Colonic mucosa (tissue), 4 donors: ENCODE data around the gene SYNE3. TPM values are rescaled to one million over a fixed set of nuclear protein-coding genes. Genes with fewer than 3 reads are reported as not detected.

ENCODE experiments used
- DNase-seq: peaks from one replicate; pipeline ENCODE4 v3.0.0-alpha.2; 2020
- H3K27ac ChIP-seq: fragments of 200-600 bp; one replicate; pipeline ENCODE4 v1.8.0; 2021
- H3K27me3 ChIP-seq: fragments of 200-600 bp; one replicate; pipeline ENCODE4 v1.8.0; 2021
- H3K36me3 ChIP-seq: fragments of 200-600 bp; one replicate; pipeline ENCODE4 v1.8.0; 2021
- H3K4me1 ChIP-seq: fragments of 200-600 bp; one replicate; pipeline ENCODE4 v1.8.0; 2021; ENCODE audit warnings: mild to moderate bottlenecking
- H3K4me3 ChIP-seq: fragments of 200-600 bp; one replicate; pipeline ENCODE4 v1.8.0; 2021
- H3K9ac ChIP-seq, 2 donors: one replicate each; pipeline ENCODE4 v1.7.0; 2013; ENCODE audit warnings: control low read depth in 2 of 2, low read depth in 2 of 2, low read length in 2 of 2
- H3K9me3 ChIP-seq: fragments of 200-600 bp; one replicate; pipeline ENCODE4 v1.8.0; 2021
- intact Hi-C: fragments of 100-400 bp; cut with DNase I; formaldehyde crosslinking; loops from one replicate; pipeline ENCODE4 v1.14.1; 2022
- total RNA-seq, 2 donors: library from RNA; stranded (reverse); fragmentation: NEBNext Ultra II Directional in 1 of 2; extraction: Animal tissue kit (Norgen Biotek cat#: 25700) in 1 of 2; gene quantifications; one replicate each; pipeline ENCODE4 v1.2.1, GENCODE V29; 2021
- TF ChIP-seq, protein P1 (sequence below): fragments of 200-600 bp; IDR thresholded peaks from one replicate; pipeline ENCODE4 v1.8.0; 2022; ENCODE audit warnings: antibody characterized with exemption, mild to moderate bottlenecking
- donor health status: healthy.
- donor health status: DM: no; HTN: no; CAD: no.
- donor health status: DM: no; HTN: no; CAD: no.

Gene SYNE3
- total RNA-seq, 2 donors from 2014 or later = 7.3 to 9.5 TPM

DNA sequence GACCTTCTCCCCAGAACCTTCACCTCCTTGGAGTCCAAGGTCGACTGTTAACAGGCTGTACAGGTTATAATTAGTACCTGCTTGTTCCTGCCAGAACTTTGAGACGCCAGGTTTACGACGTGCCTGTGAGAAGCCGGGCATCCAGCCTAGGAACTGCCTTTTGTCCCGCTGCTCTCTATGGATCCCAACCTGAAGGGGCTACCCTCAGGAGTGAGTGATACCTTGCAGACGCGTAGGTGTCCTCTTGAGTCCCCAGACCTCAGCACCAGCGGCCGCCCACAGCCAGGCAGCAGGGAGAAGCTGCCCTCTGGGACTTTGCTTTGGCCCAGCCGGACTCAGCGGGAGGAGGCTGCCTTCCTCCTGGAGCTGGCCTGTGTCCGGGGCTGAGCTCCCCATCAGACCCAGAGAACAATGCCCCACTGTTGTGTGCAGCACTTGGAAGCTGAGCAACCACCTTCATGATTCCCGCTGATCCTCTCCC lies 16.2 kb downstream of the SYNE3 start:
- no peak overlapping the region for H3K9ac ChIP-seq
- peaks cover 19% of the 10 kb centered on the region for H3K4me1 ChIP-seq
- H3K27me3 ChIP-seq = no peaks in the 10 kb centered on the region
- intact Hi-C loops = no loop called here
- TF ChIP-seq, protein P1, sequence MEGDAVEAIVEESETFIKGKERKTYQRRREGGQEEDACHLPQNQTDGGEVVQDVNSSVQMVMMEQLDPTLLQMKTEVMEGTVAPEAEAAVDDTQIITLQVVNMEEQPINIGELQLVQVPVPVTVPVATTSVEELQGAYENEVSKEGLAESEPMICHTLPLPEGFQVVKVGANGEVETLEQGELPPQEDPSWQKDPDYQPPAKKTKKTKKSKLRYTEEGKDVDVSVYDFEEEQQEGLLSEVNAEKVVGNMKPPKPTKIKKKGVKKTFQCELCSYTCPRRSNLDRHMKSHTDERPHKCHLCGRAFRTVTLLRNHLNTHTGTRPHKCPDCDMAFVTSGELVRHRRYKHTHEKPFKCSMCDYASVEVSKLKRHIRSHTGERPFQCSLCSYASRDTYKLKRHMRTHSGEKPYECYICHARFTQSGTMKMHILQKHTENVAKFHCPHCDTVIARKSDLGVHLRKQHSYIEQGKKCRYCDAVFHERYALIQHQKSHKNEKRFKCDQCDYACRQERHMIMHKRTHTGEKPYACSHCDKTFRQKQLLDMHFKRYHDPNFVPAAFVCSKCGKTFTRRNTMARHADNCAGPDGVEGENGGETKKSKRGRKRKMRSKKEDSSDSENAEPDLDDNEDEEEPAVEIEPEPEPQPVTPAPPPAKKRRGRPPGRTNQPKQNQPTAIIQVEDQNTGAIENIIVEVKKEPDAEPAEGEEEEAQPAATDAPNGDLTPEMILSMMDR = no peak
- H3K4me3 ChIP-seq = no peak overlapping the region
- H3K27ac ChIP-seq = peak overlapping the region; percentile 7
- H3K36me3 ChIP-seq = no peaks in the 10 kb centered on the region
- DNase-seq = no peak
- no peaks in the 10 kb centered on the region for H3K9me3 ChIP-seq

DNA sequence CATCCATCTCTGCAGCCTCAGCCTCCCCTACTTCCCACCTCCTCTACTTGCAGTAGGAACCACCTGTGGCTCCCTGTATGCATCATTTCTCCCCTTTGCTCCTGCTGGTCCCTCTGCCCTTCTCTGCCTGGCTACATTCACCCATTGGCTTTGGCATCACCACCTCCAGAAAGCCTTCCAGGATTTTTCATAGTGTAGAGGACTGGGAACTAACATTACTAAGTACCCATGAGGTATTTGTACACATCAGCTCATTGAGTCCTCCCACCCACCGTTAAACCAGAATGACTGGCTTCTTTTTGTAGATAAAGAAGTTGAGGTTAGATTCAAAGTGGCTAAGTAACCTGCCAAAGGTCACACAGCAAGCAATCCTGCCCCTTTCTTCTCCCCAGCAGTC lies 17.1 kb downstream of the SYNE3 start:
- intact Hi-C loops = no loop called here
- TF ChIP-seq, protein P1 = no peak
- peaks cover 21% of the 10 kb centered on the region for H3K4me1 ChIP-seq
- no peak for DNase-seq
- no peaks in the 10 kb centered on the region for H3K27me3 ChIP-seq
- H3K4me3 ChIP-seq = no peak overlapping the region
- no peaks in the 10 kb centered on the region for H3K36me3 ChIP-seq
- H3K9ac ChIP-seq = no peak overlapping the region
- no peak overlapping the region for H3K27ac ChIP-seq
- no peaks in the 10 kb centered on the region for H3K9me3 ChIP-seq

DNA sequence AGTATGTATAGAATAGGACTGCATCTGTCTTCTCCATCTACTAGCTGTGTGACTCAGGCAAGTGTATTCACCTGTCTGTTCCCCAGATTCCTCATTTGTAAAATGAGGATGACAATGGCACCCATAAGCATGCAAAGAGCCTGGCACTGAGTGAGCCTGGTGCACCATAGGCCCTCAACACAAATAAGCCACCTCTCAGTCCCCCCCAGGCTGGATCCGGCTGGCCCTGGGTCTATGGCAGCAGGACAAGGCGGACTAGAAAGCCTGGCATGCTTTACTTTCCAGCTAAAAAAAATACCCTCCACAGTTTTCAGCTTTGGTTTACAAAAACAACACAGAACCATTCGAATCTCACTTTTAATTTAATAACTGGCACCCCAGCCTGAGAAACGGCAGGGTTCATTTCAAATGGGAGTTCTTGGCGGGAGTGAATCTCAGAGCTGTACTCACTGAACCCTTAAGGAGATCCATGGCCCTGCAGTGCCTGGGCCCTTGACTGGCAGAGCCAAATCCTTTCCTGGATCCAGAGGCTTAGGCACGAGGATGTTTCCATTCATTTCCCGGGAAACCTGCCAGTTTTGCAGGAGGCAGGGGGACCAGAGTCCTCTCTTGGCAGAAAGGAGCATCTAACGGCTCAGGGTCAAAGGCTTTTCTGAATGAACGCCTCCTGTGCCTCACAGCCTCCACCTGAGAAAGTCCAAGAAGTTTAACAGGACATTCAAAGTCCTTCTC lies 17.7 kb downstream of the SYNE3 start:
- Histone ChIP-seq H3K4me3 (no peak overlapping the region), H3K27me3 (no peaks in the 10 kb centered on the region), H3K9me3 (no peaks in the 10 kb centered on the region), H3K36me3 (no peaks in the 10 kb centered on the region), H3K27ac (no peak overlapping the region), H3K9ac (no peak overlapping the region), H3K4me1 (peaks cover 21% of the 10 kb centered on the region)
- intact Hi-C loops = no loop called here
- TF ChIP-seq, protein P1 = no peak
- DNase-seq = peak; percentile 74

DNA sequence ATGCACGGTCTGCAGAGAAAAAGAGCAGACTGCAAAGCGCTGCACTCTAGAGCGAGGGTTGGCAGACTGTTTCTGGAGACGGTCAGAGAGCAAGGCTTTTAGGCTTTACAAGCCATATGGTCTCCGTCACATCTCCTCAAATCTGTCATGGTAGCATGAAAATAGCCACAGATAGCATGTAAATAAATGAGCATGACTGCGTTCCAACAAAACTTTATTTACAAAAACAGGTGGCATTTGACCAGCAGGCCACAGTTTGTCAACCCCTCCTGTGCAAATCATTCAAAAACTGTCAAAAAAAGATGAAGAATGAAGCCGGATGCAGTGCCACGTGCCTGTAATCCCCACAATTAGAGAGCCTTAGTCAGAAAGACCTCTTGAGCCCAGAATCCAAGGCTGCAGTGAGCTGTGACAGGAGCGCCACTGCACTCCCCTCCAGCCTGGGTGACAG lies 18.9 kb downstream of the SYNE3 start:
- TF ChIP-seq, protein P1 = no peak
- Histone ChIP-seq H3K4me1 (peaks cover 21% of the 10 kb centered on the region), H3K27ac (no peak overlapping the region), H3K9me3 (no peaks in the 10 kb centered on the region), H3K4me3 (no peak overlapping the region), H3K9ac (peak overlapping the region in 1 of 2 donors; percentile 31), H3K27me3 (no peaks in the 10 kb centered on the region), H3K36me3 (no peaks in the 10 kb centered on the region)
- intact Hi-C loops = no loop called here
- no peak for DNase-seq

DNA sequence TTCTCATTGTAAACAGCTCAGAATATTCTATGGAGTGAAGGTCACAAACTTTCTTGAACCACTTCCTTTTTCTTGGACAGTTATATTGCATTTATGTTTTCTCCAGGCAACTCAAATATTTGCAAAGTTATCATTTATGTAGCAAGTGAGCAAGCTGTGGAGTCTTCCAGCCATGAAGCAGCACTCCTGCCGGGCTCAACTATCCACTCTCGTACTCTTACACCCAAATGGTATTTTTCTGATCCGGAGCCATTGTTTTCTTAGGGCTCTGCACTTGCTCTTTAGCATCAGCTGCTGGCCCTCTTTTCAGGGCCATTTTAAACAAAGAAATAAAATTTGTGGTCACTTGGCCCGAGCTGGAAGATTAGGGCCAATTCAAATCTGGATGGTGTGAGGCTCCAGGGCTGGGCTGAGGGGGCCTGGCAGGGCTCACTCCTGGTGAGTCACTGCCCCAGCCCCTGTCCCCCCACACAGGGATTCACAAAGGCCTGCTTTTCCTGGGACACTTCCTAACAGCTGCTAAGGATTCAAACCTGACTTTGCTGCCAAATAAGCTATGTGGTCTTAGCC lies 19.7 kb downstream of the SYNE3 start:
- no peaks in the 10 kb centered on the region for H3K9me3 ChIP-seq
- H3K9ac ChIP-seq = no peak overlapping the region
- no peaks in the 10 kb centered on the region for H3K36me3 ChIP-seq
- H3K4me1 ChIP-seq = peaks cover 21% of the 10 kb centered on the region
- intact Hi-C loops = no loop called here
- H3K4me3 ChIP-seq = no peak overlapping the region
- peak; percentile 43 for DNase-seq
- no peaks in the 10 kb centered on the region for H3K27me3 ChIP-seq
- TF ChIP-seq, protein P1 = no peak
- peak overlapping the region; percentile 61 for H3K27ac ChIP-seq
